GM19438 (cell line): Measurements from ENCODE around the gene GPR149.
"Not testable (repeated sequence)": the region's sequence is repeated elsewhere in the genome, so short reads cannot be mapped to it uniquely, and the experiment has no call there.

Experiments
- ATAC-seq: cut with Tn5 transposase; IDR thresholded peaks from one replicate; pipeline ENCODE4 v1.9.1; 2021; ENCODE audit warnings: low read depth; ENCODE audit not compliant: unreplicated experiment

The GPR149 gene, protein sequence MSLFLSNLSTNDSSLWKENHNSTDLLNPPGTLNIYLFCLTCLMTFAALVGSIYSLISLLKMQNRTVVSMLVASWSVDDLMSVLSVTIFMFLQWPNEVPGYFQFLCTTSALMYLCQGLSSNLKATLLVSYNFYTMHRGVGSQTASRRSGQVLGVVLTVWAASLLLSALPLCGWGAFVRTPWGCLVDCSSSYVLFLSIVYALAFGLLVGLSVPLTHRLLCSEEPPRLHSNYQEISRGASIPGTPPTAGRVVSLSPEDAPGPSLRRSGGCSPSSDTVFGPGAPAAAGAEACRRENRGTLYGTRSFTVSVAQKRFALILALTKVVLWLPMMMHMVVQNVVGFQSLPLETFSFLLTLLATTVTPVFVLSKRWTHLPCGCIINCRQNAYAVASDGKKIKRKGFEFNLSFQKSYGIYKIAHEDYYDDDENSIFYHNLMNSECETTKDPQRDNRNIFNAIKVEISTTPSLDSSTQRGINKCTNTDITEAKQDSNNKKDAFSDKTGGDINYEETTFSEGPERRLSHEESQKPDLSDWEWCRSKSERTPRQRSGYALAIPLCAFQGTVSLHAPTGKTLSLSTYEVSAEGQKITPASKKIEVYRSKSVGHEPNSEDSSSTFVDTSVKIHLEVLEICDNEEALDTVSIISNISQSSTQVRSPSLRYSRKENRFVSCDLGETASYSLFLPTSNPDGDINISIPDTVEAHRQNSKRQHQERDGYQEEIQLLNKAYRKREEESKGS

GRCh38 chr3:154430014-154430413 lies at the start of gene GPR149:
TSS of gene GPR149 (minus strand) at chr3:154430190. CDS start at chr3:154429615, 575 bp downstream.
- no peak for ATAC-seq

DNA sequence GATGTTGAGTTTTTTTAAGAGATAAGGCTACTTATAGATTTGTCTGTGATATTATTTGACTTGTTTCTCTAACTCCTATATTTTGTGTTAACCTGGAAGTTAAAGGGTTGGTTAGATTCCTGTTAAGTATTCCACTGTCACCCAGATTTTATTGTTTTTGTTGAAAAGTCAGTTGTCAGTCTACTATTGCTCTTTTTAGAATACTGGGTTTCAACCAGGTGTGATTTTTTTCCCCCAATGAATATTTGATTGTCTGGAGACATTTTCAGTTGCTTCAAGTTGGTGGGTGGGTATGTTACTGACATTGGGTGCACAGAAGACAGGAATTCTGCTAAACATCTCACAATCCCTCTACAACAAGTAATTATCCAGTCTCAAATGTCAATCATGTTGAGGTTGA lies 43.8 kb upstream of the GPR149 start:
- ATAC-seq, result no peak

GRCh38 chr3:154469585-154469984 lies 39.6 kb upstream of the GPR149 start:
- no peak for ATAC-seq

DNA sequence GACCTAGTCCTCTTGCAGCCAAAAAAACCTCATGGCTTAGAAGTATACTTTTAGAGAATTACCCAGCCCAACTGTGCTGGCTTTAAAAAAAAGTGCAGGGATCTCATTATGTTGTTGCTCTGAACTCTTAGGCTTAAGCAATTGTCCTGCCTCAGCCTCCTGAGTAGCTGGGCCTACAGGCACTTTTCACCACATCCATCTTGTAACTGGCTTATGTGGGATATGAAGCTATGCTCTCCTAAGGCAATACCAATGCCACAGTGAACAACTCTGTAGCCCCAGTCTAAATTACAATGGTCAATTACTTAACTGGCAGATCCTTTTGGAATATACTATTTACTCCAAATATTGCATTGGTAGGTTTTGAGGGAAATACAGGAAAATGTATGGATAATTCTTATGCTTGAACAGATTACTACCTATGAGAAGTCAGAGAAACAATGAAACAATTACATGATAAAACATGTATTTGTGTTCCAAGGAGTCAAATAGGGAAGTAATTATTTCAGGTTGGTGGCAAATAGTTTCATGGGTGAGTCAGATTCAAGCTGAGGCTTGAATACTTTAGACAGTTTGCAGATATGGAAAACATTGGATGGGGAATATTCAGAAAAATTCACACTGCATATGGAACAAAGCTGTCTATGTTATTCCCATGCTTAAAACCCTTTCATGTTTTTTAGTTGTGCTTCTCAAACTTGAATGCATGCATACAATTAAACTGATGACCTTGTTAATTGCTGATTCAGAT lies 34.6 kb upstream of the GPR149 start:
- no peak for ATAC-seq

DNA sequence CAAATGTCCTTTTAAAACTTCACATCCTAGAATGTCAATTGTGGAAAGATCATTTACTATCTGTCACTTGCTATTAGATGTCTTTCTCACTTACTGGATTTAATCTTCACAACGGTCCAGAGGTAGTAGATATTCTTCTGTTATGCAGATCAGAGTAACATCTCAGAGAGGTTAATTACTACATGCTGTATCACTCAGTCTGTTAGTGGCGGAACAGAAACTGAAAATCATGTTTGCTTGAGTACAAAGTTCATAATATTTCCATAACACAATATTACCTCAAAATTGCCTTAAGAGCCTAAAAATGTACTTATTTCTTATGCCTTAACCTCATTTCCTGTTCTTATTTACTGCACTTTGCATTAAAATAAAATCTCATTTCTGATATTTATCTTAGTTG lies 28.6 kb upstream of the GPR149 start:
- ATAC-seq, result no peak

DNA sequence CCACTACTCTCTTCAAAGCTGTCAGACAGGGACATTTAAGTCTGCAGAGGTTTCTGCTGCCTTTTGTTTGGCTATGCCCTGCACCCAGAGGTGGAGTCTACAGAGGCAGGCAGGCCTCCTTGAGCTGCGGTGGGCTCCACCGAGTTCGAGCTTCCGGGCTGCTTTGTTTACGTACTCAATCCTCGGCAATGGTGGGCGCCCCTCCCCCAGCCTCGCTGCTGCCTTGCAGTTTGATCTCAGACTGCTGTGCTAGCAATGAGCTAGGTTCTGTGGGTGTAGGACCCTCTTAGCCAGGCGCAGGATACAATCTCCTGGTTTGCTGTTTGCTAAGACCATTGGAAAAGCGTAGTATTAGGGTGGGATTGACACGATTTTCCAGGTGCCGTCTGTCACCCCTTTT lies 9.1 kb upstream of the GPR149 start:
- not testable (repeated sequence) for ATAC-seq

GRCh38 chr3:154431043-154431442 lies 1.1 kb upstream of the GPR149 start:
- ATAC-seq, result no peak

GRCh38 chr3:154428286-154429206 lies 1.4 kb downstream of the GPR149 start:
- no peak for ATAC-seq

DNA sequence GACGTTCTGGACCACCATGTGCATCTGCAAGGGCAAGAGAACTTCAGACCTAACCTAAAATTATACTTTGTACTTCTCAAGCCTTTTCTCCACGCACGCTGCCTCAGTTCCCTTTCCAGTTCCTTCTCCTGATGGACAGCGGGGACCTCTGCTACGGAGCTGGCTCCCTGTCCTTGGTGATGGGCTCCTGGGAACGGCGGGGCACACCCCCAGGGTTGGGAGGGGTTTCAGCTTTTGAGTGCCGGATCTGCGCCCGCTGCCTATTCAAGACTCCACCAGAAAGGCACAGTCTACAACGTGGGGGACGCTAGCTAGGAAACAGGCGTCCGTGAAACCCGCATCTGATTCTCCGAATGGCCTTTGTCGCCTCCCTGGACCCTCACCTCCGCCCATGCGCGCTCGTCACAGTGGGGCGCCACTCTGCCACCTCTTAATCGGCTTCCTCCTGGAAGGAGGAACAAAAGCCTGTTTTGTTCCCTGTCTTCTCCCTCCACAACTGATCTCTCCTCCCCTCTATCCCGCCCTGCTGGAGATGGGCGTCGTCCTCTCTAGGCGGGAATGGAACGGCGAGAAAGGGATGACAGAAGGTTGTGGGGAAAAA lies 2.2 kb downstream of the GPR149 start:
- ATAC-seq, result no peak

DNA sequence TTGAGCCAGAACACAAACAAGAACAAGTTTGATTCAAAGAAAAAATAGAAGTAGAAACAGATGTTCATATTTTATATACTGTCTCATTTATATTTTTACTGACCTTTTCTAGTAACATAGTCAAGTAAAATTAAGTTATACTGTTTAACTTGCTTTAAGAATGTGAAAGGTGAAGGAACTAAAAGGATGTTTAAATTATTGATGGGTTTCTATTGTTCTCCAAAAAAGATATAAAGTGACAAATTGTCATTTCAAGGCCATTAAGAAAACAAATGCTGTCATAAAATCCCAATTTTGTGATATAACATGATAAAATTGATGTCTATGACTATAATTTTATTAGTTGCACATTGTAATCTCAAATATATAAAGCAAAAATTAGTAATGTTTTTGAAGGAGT lies 7.3 kb downstream of the GPR149 start:
- ATAC-seq, result no peak

DNA sequence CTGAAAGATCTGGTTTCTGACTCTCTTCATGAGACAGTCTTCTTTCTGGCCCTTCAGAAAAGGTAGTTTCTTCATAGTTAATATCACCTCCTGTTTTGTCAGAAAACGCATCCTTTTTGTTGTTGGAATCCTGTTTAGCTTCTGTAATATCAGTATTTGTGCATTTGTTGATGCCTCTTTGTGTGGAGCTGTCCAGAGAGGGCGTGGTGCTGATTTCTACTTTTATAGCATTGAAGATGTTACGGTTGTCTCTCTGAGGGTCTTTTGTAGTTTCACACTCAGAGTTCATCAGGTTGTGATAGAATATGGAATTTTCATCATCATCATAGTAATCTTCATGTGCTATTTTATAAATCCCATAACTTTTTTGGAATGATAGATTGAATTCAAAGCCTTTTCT lies 8.9 kb downstream of the GPR149 start:
- no peak for ATAC-seq

DNA sequence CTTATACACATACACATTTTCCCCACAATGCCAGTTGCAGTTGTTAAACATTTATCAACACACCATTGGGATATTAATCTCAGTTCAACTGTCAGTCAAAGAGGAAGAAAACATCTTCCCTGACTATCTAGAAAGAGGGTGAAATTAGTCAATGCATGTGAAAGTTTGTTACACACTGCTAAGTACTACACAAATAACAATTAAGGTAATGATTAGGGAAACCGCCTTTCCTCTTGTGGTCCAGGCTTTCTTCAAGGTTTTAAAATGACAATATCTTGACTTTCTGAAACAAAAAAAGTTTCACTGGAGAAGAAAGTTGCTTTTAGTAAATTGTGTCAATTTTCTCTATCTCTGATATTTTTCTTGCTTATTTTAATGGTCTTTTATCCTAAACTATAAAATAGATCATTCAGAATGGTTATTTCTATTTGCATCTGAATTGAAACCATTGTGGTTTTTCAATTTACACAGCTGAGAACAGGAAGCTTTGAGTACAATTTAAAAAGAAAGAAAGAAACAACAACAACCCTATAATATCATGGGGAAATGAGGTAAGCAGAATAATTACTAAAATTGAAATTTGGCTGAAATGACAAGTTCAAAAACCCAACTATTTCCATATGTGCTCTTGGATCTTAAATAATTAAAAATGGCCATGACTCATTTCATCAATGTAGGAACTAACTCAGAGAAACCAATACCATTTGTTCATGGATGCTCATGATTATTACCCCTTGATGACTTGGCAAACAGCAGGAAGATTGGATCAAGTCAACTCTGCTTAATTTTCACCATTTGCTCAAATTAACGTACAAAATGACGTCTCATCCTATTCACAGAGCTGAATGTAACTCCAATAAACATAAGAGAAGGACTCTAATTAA lies 31.7 kb downstream of the GPR149 start:
- ATAC-seq, result peak; percentile 98

DNA sequence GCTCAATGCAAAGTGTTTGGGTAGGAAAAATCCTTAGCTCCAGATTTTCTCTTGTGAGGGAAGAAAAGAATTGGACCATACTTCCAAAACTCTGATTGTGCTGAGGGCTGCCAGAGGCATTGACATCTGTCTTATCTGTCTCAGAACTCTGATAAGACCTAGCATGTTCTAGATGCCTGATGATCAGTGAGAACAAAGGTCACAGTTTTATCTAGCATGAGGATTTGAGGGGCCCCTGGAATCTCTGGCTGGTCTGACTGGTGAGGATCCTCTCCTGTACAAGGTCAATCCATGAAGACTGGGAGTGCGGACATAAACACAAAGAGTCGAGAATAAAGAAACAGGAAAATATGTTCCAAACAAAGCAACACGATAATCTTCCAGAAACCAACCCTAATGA lies 40.1 kb downstream of the GPR149 start:
- no peak for ATAC-seq

DNA sequence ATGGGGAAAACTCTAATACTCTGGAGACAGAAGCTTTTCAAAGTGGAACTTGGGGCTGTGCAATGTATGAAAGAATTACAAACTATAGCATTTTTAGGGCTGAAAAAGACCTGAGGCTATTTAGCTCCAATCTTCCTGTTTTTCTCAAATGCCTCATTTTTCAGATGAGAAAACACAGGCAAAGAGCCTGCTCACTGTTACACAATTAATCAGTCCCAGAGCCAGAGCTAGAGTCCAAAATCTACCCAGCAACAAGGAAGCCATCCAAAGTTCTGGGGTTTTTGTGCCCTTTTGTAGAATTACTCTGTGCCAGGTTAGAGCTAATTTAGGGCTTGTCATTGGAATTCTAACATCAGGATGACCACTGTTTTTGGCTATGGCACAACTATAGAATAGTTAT lies 45.5 kb downstream of the GPR149 start:
- ATAC-seq, result no peak

DNA sequence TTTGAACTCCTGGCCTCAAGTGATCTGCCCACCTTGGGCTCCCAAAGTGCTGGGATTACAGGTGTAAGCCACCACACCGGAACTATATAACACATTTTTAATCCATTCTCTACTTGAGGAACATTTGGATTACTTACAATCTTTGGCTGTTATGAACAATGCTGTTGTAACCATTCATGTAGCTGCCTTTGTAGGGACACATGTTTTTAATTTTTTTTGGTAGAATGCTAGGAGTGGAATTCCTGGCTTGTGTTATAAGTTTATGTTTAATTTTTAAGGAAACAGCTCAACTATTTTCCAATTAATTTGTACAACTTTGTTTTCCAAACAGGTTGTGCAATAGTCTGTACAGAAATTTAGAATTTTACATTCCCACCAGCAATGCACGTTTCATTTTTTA lies 51.7 kb downstream of the GPR149 start:
- no peak for ATAC-seq

DNA sequence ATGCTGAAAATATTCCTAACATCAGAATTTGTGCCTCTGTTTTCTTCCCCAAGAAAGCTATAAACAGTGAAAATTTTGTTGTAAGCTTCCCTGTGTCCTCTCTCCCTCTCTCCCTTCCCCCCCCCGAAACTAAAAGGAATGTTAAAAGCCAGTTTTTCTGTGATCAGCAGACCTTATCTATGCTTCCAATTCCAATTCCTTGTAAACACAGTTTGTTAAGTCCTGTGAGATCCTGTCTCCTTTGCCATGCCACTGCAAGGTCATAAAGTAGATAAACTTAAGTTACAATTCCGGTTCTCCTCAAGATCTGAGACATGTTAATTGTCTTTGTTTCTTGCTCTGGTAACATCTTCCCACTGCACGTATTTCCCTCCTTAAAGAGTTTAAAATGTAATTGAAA lies 62.8 kb downstream of the GPR149 start:
- no peak for ATAC-seq

DNA sequence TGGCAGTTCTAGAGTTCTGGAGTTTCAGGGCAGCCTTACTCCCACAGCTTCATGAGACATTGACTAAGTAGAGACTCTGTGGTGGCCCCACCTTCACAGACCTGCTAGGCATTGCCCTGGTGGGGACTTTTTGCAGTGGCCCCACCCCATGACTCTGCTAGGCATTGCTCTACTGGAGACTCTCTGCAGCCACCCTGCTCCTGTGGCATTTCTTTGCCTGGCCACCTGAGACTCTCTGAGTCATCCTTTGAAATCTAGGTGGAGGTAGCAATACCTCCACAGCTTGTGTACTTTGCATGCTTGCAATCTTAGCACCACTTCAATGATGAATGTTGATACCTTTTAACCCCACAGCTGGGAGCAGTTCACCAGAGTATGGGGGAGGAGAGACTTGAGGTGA lies 65.1 kb downstream of the GPR149 start:
- no peak for ATAC-seq

DNA sequence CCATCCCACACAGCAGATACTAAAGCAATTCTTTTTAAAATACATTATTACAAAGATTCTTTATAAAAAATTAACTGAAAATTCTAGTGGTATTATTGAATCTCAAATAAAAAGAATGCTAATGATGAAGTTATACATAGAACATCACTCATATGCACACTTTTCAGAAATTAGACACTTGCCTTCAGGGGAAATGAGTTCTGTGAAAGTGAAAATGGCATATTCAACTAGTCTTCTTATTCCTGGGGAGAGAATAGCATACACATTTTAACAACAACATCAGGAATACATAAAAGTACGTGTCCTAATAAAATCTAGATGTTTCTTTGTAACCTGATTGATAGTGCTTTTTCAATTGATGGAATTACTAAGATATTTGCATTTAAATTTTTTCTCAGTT lies 68.9 kb downstream of the GPR149 start:
- ATAC-seq, result no peak

GRCh38 chr3:154356009-154356408 lies 74.0 kb downstream of the GPR149 start:
- ATAC-seq, result no peak
